NCI-H510A (cell line): Measurements from ENCODE around the gene GRIN2C.
A peak's percentile ranks its signal among the peaks of the same experiment; 100 is the strongest.
"Not testable (repeated sequence)": the region's sequence is repeated elsewhere in the genome, so short reads cannot be mapped to it uniquely, and the experiment has no call there.

Experiments used
- DNase-seq: peaks from one replicate; lab custom pipeline; 2025; lab: John Stamatoyannopoulos, UW

GRIN2C gene

DNA sequence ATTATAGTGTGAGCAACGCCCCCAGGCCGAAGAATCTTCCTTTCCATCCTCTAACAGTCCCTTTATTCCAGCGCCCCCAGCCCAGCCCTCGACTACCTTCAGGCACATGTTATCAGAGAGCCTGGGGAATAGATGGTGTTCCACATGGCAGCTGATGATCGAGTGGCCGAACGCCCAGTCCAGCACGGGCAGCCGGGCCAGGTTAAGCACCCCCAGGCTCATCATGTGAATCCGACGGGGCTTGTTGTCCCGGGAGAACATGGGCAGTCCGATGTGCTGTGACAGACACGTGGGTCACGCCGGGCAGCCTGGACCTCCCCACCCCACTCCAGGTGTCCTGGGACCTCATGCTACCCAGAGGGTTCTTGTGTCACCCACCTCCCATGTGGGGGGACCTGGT, 19.6 kb upstream of the GRIN2C start:
- no peak for DNase-seq

DNA sequence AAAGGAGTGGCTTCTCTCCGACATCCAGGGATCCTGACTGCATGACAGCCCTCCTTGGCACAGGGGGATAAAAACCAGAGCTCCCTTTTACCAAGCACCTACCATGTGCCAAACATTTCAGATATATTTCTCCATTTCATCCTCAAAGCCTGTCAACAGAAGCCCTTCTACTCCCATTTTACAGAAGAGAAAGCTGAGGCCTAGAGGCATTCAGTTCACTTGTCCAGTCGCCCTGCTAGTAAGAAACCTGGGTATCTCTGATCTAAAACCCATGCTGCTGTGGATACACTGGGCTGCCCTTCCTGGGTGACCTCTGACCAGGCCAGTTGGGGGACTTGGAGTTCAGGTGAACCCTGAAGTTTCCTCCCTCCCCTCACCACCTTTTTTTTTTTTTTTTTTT, 19.0 kb upstream of the GRIN2C start:
- DNase-seq: no peak

DNA sequence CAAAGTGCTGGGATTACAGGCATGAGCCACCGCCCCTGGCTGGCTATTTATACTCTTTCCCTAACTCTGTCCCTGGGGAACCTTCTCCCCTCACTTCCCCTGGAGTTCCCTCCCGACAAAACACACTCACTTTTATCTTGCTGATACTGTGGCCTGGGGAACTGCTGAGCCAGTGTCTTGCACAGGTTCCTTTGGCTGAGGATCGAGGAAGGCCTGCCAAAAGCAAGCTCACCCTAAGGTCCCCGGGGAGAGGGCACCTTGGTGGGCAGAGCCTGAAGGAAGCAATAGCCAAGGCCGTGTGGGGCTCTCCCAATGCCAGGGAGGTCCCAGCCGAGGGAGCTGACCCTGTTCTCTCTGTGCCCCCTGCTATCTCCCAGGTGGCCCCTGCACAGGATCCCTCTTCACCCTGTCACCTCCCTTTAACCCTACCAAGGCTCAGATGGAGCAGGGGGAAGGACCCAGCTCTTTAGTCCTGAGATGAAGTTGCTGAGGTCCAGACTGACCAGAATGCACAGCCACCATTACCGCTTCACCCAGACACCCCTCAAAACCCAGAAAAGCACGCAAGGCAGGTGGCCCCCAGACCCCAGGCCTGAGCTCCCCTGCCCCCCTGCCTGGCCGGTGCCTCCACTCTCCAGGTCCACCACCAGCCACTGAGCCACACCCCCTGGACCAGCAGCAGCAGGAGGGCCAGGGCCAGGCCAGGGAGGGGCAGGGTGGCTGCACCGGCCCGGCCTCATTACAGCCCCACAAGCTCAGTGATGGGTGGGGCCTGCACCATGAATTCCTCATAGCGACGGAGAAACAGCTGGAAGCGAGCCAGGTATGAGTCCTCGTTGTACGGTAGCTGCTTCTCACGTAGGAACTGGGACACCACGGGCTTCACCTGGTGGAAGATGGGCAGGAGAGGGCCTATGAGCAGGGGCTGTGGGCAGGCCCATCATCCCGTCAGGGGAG, 18.2 kb upstream of the GRIN2C start:
- DNase-seq: no peak

DNA sequence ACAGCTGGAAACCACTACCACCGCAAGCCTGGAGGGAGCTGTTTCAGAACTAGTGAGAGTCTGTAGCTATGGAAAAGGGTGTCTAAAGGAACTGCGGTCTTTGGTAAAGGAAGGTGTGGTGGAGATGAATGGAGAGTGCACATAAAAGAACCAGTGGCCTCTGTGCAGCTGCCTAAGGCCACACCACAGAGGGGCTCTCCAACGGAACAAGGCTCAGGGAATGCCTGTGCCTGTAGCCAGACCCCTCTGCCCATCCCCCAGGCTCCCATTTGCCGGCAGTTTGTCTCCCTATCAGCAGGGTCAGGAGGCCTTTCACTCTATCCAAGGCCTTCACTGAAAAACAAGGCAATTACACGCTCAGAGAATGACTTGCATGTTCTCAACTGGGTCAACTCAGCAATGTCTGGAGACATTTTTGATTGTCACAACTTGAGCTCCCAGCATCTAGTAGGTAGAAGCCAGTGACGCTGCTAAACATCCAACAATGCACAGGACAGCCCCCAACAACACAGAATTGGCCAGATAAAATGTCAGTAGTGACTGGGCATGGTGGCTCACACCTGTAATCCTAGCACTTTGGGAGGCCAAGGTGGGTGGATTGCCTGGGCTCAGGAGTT, 16.4 kb upstream of the GRIN2C start:
- DNase-seq: no peak

DNA sequence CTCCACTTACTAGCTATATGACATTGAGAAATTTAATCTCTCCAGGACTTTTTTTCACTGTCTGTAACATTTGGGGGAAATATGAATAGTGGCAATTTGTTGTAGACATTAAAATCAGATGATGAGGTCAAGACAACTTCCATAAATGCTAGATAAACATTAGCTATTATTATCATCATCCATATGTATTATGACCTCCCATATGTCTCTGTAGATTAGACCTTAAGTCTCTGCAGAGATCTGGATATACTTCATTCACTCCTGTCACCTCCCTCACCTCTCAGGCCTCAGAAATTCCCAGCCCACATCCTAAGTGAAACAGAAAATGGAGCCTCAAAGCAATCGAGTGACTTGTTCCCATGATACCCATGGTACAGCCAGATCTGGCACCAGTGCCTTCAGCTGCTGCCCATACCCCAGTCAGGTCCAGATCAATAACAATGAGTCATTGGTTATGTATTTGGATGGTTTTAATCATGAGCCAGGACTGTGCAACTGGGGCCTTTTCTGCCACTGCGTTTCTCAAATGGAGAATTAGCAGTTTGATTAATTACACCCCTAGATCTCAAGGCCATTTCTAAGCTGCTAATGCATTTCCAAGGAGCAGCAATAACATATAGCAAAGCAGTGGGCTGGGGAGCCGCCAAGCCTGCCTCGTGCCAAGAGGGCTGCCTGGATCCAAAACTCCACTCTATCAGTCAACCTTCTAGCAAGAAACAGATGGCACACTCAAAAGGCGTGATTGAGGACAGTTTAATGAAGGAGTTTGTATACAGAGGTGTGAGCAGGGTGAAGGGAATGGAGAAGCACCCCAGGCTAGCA, 15.7 kb upstream of the GRIN2C start:
- no peak for DNase-seq

DNA sequence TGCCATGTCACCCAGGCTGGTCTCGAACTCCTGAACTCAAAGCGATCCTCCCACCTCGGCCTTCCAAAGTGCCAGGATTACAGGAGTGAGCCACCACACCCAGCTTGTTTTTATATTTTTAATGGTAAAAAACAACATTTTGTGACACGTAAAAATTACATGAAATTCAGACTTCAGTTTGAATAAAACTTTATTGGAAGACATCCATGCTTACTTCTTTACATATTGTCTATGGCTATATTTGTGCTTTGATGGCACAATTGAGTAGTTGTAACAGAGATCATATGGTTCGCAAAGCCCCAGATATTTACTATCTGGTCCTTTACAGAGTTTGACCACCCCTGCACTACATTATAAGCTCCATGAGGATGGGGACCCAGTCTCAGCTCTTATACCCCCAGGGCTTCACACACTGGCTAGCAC, 14.9 kb upstream of the GRIN2C start:
- DNase-seq: no peak

DNA sequence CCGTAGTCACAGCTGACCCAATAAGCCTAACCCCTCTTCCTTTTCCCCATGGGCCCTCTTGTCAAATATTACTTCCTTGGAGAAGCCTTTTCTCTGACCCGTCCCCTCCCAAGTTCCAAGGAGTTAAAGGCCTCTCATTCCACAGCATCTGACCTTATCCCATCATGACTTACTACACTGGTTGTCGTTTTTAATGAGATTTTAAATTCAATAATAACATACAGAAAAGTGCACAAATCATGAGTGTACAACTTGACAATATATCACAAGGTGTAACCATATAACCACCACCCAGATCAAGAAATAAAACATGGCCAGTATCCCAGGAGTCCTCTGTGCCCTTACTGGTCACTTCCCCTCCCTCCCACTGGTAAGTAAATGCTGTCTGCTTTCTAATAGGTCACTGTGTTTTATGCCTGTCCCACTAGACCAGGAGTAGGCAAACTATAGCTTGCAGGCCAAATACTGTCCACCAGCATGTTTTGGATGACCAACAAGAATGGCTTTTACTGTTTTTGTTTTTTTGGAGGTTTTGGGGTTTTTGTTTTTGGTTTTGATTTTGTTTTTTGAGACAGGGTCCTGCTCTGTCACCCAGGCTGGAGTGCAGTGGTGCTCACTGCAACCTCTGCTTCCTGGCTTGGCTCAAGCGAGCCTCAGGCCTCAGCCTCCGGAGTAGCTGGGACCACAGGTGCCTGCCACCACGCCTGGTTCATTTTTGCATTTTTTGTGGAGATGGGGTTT, 14.4 kb upstream of the GRIN2C start:
- no peak for DNase-seq

DNA sequence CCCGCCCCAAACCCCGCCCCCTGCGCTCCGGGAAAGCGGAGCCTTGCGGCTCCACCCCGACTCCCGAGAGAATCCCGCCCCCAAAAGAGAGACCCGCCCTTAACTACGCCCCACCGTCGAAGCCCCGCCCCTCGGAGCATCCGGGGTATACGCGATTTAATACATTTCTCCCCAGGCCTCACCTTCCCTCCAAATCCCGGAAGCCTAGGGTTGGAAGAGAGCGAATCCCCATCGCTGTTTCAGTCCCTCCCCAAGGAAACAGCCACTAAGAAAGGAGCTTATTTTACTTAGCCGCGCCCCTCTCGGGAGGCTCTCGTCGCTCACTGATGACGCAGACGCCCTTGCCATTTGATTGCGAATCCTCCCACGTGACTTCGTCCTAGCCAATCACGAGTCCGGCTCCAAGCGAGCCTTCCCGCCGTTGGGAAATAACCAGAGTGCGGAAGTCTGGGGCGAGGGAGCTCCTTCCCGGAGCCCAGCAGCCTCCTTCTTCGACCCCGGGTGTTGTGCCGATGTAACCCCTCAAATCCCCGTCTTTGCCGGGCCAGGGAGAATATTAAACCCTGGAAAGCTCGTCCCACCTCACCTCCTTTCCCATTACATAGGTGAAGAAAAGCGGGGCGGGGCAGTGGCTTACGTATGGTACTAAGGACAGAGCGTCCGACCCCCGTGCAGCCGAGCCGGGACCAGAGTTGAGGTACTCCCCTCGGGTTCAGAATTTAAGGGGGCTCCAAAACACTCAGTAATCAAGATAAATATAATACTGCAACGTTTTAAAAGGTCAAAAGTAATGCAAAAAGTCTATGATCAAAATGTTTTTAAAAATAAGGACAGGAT, 13.6 kb upstream of the GRIN2C start:
- peak; percentile 97 for DNase-seq

DNA sequence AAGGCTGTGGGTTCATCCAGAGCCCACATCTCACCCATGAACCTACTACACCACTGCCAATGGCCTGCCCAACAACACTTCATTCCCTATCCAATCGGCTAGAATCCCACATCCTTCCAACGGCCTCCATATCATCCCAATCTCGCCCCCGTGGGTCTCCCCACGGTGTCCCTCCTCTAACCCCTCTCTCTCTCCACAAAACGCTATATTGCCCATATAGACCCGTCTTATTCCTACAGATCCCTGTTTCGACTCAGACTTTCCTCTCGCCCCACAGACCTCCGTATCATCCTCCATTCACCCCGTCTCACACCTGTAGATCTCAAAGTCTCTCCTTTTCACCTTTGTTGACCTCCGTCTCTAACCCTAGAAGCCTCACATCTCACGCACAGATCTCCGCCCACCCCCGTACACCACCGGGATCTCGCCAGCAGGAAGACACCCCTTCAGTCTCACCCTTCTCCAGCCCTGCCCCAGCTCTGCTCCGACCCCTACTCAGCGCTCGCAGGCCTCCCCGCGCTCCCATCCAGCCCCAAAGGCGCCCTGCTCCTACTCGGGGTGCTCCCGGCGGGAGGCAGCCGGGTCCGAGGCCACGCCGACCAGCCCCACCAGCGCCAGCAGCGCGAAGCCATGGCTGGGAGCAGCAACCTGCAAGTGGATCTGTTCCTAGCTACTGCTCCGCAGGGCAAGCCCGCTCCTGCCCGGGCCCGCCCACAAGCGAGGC, 12.8 kb upstream of the GRIN2C start, which contains the start of gene FDXR:
Gene FDXR, minus strand, starts transcription at position 682 of the 724 bp plus-strand sequence. Its CDS starts 50 bp downstream, at position 632.
- DNase-seq: no peak

DNA sequence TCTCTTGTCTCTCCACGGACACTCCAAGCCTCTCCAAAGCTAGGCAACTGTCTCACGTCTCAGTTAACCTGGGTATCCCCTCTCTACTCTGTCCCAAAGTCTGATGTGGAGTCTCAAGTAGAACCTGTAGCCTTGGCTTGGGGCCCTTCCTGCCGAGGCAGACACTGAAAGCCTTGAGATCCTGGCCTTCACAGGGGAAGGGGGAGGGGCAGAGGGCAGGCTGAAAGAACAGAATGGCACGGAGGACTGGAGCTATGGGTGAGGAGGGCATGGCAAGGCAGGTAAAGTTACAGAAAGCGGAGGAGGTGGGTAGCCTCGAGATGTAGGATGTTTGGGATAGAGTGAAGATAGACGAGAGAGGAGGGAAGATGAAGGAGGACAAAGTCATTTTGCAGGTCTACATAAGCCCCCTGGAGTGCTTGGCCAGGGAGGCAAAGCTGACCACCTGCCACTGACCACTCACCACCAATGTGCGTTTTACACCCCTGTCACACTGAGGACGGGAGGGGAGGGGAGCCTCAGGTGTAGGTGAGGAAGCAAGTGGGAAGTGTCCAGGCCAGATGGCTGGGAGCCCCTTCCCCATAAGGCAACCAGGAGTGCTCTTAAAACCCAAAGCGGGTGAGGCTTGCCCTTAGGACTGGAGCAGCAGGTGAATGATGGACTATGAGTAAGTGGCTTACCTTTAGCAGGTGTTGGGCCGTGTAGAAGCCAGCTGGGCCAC, 11.8 kb upstream of the GRIN2C start:
- no peak for DNase-seq

DNA sequence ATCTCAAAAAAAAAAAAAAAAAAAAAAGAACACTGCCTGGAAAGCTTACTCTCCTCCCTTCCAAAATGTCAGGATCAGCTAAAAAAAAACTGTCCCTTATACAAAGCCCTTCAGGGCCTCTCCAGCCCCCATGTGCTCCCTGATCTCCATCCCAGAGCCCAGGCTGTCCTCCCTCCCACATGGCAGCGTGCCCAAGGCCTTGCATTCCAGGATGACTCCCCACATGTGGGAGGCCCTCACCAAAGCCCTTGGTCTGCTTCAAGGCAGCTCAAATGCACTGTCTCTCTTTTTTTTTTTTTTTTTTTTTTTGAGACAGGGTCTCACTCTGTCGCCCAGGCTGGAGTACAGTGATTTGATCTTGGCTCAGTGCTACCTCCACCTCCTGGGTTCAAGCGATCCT, 10.8 kb upstream of the GRIN2C start:
- no peak for DNase-seq

DNA sequence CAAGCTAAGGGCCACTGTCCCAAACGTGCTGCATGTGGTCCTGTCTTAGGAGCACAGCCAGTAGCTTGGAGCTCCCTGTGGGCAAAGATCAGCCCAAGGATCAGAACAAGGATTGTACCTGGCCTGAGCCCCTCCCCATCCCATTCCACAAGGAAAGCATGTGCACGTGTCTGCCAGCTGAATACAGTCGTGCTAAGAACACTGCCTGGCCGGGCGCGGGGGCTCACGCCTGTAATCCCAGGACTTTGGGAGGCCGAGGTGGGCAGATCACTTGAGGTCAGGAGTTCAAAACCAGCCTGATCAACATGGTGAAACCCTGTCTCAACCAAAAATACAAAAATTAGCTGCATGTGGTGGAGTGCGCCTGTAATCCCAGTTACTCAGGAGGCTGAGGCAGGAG, 10.3 kb upstream of the GRIN2C start:
- DNase-seq: not testable (repeated sequence)

DNA sequence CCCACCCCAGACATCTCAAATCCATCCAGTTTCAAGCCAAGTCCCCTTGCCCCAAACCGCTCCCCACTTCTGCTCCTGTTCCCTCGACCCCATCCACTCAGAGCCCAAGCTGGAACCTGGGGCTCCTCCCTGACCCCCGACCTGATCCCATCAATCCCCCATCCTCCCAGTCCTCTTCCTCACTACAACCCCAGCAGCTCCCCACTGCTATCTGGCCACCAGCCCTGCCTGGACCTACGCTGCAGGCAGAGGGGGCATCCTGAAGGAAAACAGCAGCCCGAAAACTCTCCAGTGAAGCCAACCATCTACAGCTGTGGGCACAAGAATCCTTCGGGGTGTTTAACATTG, 9.2 kb upstream of the GRIN2C start:
- no peak for DNase-seq

DNA sequence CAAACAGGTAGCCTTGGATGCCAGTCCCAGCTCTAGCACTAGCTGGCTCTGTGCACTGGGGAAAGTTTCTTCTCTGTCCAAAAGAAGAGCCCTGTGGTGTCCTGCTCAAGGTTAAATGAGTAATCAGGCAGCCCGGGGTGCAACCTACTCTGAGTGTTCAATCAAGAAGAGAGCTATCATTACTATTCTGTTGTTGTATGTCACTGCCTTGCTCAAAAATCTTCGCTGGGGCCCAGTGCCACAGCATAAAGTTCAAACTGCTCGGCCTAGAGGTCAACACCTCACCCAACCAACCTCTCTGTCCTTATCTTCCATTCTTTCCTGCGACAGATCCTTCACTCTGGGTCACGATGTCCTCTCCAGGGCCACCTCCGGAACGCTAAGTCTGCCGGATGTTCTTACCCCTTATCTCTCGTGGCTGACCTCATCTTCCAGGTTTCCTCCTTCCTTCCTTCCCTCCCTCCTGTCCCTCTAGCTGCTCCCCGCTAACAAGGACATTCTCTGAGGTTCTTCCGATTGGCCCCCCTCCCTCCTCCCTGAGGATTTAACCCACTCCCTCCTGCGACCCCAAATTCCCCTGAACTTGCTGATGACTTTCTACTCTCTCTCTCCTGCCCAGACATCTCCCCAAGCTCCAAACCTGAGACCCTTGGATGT, 8.7 kb upstream of the GRIN2C start:
- DNase-seq: no peak

DNA sequence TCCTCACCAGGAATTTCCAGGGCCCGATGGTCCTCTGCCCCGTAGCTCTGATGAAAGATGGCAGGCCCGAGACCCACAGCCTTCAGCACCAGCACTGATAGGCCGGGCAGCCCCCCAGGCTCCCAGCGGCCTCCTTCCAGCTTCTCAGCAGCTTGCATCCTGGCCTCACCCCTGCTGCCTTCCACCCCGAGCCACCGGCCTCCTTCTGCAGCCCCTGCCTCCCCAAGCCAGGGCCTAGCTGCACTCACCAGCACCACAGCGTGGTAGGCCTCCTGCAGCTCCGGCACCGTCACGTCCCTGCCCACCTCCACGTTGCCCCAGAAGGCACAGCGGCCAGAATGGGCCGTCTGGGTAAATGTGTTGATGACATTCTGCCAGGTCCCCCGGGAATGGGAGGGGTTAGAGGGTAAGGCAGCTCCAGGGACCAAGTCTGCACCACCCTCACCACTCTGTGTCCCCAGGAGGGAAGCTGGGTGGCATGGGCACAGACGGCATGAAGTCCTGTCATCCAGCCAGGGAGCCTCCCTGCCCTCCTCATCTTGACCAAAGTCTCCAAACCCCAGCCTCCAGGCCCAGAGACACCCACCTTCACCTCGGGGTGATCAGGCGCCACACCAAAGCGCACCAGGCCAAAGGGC, 6.6 kb upstream of the GRIN2C start:
- DNase-seq: no peak

DNA sequence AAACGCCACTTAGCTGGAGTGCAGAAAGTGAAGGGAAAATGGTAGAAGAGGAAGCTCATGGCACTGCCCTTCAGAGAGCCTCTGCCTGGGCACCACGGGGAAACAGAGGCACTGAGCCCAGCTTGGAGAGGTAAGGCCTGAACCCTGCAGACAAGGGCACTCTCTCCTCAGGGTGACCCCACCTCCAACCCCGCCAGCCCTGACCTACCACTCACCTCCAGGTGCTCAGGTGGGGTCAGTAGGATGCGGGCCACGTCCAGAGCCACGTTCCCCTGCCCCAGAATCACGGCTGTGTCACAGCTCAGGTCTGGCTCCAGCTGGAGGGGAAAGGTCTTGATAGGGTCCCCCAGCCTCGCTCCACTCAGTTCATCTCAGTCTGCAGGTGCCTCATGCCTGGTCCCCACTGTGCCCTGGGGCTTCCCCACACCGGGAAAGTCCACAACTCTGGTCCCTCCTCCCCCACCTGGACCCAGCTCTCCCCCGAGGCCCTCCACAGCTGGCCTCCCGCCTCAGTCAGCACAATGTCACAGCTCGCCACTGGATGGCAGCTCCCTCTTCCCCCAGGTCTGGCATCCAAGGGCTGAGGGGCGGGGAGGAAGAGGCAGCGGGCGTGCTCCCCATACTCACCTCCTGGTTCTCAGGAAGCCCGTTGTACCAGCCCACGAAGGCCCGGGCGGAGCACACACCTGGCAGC, 6.0 kb upstream of the GRIN2C start:
- no peak for DNase-seq

DNA sequence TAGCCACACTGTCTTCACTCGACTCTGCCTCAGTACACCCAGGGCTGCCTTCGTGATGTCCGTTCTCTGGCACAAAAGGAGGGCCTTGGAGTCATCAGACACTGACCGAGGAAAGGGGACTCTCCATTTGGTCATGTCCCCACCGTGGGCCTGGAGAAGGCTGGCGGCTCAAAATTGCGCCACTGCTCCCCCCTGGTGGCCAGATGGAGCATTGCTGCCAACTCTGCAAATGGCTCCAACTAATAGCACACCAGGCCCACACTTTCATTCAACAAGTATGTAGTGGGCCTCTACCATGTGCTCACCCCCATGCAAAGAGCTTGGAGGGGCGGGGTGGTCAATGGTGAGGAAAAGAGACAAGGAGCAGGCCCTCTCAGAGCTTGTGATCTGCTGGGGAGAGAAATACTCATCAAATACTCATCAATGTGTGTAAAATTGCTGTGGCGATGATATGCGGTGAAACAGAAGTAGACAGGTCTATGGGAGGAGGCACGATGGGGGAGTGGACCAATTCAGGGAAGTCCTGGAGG, 5.2 kb upstream of the GRIN2C start:
- DNase-seq: no peak
